HL-60/S4 treated with retinoic acid at 250 ng/mL for 4 days and 3 days (cell line): ENCODE results near the gene OBSL1.

Experiments
- in situ Hi-C: fragments of 300-500 bp; cut with MboI; formaldehyde crosslinking; loops from 2 replicates; pipeline ENCODE4 v1.7.0; 2022; ENCODE audit warnings: low sequenced_read_pairs

OBSL1 gene

DNA sequence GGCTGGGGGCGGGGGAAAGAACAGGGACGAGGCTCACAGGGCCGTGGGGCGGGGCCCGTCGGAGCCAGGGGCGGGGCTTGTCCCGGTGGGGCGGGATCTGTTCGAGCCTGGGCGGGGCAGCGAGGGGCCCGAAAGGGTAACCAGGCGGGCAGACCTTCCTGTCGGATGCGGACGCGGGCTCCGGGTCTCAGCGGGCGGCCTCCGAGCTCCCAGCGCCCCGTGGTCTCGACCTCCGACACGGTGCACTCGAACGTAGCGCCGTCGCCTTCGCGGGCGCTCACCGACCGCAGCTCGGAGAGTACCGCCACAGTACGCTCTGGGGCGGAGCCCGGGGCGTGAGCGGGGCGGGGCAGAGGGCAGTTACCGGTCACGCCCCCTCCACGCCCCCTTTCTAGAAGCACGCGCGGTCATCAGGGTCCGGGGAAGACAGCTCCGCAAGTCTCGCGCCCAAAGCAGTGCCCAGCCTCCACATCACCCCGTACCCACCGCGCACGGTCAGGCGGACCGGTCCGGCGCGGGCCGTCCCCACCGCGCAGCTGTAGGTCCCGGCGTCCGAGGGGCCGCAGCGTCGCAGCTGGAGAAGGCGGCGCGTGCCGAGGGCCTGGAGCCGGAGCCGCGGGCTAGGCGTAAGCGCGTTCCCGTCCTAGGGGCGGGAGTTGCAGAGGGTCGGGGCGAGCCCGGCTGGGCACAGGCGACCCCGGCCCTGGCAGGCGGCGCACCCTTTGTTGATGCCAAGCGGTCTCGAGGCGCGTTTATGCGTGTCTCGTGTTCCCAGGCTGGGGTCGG, 18.8 kb downstream of the OBSL1 start:
- in situ Hi-C loops, result no loop called here

DNA sequence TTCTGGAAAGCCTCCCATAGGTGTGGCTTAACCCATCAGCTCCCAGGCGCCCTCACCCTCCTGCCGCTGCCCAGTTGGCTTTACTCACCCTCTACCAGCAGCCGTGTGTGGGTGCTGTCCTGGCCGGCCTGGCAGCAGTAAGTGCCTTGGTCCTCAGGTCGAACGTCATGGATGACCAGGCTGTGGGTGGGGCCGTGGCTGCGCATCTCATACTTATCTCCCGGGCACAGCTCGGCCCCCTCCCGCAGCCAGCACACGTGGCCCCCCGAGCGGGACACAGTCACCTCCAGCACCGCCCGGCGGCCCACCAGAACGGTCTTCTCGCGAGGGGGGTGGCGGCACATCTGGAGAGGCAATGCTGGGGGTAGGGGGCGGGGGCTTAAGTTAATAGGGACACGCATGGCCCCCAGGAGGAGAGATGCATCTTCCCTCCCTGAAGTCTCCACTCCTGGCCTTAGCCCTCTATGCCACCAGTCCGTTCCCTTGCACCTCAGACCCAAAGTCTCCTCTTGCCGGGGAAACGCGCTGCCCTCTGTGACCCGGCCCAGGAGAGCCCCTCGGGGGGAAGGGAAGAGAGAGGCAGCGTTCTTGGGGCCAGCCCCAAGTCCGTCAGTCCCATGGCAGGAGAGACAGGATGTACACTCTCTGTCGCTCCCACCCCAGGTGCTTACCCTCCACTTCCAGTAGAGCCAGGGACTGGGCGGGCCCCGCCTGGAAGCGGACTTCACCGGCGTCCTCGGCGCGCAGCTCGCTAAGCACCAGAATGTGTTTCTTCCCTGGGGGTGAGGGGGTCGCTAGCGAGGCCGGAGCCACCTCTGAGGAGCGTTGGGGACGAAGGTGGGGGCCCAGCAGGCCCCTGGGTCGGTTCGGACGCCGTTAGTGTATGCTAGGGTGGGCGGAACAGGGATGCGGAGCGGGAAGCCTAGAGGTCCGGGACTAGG, 19.6 kb downstream of the OBSL1 start:
- in situ Hi-C loops, result no loop called here

DNA sequence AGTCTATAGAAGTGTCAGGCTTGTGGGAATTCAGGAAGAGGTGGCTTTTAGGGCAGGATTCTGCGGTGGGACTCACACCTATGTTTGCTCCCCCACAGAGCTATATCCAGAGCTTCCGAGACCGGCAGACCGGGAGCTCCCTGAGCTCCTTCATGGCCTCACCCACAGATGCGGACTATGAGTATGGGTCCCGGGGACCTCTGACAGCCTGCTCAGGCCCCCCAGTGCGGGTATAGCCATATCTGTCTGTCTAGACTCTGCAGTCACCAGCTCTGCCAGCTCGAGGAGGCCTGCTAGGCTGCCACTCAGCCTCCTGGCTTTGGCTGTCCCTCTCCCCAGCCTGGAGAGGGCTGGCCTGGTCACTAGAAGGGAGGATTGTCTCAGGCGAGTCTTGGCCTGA, 21.7 kb downstream of the OBSL1 start:
- in situ Hi-C loops, result no loop called here

DNA sequence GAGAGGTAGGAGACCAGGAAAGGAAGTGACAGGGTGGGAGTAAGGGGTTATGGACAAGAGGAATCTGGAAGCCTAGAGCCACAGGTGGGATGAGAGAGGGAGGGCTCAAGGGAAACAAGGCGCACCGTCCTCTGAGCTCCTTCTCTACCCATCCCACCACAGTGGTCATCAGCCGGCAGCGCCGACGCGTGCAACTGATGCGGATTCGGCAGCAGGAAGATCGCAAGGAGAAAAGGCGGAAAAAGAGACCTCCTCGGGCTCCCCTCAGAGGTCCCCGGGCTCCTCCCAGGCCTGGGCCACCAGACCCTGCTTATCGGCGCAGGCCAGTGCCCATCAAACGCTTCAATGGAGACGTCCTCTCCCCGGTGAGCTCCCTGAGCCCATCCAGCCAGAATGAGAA, 22.3 kb downstream of the OBSL1 start:
- in situ Hi-C loops, result no loop called here

DNA sequence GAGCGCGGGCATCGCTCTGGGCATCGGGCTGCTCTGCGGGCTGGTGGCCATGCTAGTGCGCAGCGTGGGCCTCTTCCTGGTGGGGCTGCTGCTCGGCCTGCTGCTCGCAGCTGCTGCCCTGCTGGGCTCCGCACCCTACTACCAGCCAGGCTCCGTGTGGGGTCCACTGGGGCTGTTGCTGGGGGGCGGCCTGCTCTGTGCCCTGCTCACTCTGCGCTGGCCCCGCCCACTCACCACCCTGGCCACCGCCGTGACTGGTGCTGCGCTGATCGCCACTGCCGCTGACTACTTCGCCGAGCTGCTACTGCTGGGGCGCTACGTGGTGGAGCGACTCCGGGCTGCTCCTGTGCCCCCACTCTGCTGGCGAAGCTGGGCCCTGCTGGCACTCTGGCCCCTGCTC, 23.7 kb downstream of the OBSL1 start:
- in situ Hi-C loops, result no loop called here

DNA sequence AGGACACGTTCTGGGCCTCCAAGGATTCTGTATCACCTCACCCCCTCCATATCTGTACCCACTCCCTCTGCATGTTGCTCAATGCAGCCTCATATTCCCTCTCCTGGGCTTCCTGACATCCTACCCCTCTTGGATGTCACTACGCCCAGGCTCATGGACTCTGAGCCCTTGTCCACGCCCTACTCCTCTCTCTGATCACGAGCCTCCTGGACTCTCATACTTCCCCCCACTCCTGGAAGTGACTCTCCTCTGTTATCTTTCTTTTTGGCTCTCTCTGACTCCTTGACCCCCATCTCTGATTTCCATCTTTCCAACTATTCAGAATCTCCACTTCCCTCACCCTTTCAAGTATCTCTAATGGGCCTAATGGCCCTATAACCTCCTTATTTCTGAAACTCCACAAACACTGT, 25.4 kb downstream of the OBSL1 start:
- in situ Hi-C loops, result no loop called here

DNA sequence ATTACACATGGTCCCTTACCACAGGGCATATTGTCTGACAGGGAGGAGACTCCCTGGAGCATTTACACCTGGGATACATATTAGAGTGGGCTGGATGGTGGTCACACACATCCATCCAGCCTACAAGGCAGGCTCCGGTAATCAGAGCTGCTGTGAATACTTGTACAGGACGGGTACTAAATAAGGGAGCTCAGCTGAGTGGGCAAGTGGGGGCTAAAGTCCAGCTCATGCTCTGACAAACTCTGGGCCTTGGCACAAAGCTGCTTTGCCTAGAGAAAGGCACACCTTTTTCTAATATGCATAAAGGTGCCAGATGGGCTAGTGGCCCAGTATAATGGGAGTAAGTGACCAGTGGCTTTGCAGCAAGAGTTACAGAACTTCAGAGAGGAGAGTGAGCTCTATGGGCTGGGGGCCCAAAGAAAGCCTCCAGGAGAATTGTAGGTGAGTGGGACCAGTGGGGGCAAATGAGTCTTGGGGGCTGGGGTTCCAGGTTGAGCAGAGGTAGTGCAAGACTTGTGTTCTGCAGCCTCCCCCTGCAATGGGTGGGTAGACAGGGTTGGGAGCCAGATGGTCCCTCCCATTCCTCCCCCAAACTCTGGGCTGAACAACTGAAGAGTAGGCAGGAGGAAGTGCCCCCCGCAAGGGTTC, 25.9 kb downstream of the OBSL1 start:
- in situ Hi-C loops, result no loop called here

DNA sequence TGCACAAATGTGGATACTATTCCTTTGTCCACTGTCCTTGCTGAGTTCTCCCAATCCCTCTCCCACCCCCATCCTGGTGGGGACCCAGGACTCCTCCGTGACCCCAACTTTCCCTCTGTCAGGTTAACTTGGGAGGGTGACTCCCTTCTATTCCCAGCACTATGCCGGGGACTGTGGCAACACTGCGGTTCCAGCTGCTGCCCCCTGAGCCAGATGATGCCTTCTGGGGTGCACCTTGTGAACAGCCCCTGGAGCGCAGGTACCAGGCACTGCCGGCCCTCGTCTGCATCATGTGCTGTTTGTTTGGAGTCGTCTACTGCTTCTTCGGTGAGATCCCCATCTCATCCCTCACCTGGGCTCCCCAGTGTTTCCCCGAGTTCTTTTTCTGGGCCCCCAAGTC, 26.8 kb downstream of the OBSL1 start:
- in situ Hi-C loops, result no loop called here

DNA sequence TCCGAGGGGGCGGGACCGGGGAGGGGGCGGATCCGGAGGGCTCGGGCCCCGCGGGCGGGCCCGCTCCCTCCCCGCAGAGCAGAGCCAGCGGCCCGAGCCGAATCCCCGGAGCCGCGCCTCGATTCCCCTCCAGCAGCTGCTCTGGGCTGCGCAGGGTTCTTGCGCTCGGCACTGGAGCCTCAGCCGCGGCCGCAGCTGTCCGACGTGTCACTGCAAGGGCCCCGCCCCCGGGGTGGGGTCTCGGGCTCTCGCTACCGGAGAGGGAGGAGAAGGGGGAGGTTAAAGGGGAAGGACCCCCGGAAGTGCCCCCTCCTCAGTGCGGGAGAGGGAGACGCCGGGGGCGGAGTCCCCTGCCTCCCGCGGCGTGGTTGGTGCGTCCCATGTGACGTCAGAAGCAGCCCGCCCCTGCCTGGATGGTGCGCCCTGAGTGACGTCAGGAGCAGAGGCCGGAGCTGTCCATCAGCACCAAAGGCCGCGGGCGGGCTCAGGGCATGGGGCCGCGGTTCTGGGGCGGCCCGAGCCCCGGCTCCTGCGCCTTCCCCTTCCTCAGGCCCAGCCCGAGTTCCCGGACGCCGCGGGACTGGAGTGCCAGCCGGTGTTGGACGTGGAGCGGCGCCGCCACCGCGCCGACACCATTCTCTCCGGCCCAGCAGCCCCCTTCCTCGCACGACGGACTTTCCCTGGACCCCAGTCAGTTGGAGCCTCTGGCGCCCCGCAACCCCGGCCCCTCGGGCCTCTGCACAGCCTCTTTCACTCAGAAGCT, 27.6 kb downstream of the OBSL1 start, which contains the start of the genes CHPF and TMEM198:
TSS of gene CHPF (minus strand) at position 214 of the 763 bp plus-strand sequence. CDS start 271 bp downstream, outside the sequence.
TSS of gene TMEM198 (plus strand) at position 433 of the 763 bp plus-strand sequence. CDS start 700 bp downstream, outside the sequence.
- in situ Hi-C loops, result no loop called here

DNA sequence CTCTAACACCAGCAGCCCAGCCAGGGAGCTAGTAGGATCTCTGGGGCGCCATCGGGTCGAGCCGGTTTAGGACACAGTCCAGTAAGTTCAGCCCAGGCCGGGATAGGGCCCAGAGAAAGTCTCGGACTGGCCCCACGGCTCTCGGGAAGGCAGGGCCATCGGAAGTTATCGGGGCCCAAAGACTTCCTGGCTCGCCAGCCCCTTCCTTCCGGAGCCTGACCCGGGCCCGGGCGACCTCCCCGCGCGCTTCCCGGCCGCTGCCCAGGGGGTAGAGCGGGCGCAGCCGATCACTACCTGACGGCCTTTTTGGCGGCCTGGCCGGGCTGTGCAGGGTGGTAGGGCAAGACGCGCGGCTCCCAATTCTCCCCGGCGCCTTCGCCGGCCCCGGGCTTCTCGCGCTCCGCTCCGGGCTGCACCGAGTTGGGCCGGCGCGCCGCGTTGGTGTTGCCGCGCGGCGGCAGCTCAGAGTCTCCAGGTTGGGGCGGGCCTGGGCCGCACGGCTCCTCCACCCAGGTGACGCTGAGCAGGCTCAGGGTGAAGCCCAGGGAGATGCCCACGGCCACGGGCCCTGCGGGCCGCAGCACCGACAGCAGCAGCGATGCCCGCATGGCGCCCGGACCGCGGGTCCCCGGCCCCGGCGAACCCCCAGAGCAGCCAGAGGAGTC, 28.3 kb downstream of the OBSL1 start:
- in situ Hi-C loops, result no loop called here

DNA sequence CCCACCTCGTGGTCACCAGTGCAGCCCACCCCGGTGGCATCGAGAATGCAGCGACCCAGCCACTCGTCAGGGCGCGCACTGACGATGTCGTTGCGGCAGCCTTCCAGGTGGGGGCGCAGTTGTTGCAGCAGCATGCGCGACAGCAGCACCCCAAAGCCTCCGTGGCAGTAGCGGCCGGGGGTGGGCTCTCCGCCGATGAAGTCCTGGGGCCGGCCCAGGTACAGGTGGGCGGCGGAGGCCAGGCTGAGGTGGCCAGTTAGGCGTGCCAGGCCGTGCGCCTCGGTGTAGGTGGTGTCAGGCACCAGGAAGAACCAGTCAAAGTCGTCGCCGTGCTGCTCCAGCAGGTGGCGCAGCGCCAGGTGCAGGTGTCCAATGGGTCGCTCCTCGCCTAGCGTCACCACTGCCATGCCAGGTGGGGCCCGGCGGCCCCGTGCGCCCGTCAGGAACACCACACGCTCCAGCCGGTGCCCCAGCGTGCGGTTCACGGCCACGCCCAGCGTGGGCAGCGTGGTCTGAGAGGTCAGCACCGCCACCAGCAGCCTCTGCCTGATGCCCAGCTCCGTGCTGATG, 29.6 kb downstream of the OBSL1 start:
- in situ Hi-C loops, result no loop called here

DNA sequence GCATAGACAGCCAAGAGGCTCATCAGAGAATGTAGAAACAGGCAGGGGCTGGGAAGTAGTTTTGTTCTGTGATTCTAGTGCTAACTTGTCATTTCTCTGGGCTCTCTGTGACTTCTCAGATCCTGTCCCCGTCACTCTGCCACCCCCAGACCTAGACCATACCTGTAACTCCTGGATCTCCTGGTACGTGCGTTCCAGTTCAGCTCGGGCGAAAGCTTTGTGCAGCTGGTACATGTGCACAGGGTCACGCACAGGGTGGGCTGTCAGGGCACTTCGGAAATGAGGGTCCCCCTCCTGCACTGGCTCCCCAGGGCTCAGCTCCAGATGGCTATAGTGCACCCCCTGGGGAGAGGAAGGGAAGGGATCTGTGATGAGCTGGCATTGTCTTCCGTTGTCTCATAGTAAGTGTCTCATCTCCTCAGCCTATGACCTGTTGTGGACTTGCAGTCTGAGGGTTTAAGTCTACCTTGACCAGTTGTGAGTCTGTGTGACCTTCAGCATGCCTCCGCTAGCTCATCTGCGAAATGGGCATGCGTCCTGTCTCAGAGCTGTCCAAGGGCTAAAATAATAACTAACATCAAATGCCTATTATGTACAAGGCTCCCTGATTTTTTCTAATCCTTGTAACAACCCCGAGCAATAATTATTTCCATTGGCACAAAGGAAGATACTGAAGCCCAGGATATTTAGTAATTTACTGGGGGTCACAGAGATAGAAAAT, 30.4 kb downstream of the OBSL1 start:
- in situ Hi-C loops, result no loop called here

DNA sequence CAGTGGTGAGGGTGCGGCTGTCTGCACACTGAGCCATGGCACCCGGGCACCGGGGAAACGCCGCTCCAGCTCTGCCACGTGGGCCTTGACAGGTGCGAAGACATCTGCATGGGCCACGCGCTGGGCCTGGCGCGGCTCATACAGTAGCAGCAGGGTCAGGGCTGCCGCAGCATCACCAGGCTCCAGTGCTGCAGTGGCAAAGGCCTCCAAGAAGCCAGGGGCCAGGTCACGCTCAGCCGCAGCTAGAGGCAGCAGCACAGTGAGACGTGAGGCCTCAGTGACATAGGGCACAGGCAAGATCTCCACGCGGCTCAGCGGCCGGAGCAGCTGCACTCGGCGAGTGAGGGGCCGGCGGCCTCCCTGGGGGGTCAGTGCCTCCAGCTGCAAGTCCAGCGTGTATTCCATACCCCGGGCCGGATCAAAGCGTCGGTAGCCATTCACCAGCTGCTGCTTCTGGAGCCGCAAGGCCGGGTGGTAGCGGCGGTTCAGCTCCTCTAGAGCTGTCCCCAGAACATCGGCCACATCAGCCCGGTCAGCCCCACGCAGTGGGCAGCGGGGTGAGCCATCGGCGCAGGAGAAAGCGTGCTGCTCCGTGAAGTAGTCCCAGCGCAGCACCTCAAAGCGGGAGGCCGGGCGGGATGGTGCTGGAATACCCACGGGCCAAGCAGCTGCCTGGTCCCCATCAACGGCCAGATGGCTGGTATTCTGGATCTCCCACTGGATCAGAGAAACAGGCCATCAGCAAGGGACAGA, 31.2 kb downstream of the OBSL1 start:
- in situ Hi-C loops, result no loop called here

DNA sequence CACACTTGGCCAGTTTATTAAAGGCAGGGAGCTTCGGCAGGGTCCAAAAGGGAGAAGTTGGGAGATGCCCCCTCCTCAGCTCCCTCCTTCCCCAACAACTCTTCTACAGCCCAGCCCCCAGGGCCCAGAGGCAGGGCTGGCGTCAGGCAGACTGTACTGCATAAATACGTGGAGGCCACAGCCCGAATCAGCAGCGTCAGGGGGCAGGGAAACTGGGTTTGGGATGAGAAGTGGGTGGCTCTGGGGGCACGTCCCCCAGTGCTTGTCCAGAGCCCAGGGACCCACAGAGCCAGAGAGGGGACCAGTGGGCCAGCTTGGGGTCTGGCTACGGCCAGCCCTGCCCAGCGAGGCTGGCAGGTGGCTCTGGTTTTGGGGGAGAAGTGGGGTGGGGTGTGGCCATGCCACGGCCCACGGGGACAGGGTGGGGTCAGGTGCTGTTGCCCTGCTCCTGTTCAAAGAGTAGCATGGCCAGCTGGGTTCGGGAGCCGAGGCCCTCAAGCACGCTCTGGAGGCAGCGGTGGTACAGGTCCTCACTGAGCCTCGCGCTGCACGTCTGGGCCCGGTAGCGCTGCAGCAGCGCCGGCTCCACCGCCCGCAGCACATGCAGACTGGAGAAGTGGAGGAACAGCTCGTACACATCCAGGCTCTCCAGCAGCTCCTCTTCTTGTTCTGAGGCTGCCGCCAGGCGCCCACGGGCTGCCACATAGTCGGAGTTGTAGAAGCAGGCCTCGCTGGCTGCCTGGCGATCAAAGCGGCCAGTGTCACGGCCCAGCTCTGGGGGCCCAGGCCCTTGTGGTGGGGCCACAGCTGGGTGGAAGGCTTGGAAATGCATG, 32.2 kb downstream of the OBSL1 start:
- in situ Hi-C loops, result no loop called here

DNA sequence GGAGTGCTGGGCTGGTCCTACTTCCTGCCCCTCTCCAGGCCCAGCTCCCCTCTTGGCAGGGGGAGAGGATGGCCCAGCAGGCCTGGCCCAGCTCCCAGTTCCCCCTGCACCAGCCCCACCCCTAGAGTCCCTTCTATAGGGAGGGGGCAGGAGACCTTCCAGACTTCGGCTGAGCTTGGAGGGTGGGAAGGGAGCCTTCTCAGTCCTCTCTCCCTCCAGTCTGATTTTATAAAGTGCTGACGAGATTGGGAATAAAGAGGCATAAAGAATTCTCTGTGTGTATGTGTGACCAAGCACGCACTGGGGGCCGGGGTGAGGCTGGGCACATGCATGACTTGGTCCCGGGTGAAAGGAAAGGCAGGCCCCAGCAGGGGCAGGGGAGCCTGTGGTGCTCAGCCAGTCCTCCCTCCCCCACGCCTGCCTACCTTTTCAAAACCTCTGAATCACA, 32.8 kb downstream of the OBSL1 start:
- in situ Hi-C loops, result no loop called here

DNA sequence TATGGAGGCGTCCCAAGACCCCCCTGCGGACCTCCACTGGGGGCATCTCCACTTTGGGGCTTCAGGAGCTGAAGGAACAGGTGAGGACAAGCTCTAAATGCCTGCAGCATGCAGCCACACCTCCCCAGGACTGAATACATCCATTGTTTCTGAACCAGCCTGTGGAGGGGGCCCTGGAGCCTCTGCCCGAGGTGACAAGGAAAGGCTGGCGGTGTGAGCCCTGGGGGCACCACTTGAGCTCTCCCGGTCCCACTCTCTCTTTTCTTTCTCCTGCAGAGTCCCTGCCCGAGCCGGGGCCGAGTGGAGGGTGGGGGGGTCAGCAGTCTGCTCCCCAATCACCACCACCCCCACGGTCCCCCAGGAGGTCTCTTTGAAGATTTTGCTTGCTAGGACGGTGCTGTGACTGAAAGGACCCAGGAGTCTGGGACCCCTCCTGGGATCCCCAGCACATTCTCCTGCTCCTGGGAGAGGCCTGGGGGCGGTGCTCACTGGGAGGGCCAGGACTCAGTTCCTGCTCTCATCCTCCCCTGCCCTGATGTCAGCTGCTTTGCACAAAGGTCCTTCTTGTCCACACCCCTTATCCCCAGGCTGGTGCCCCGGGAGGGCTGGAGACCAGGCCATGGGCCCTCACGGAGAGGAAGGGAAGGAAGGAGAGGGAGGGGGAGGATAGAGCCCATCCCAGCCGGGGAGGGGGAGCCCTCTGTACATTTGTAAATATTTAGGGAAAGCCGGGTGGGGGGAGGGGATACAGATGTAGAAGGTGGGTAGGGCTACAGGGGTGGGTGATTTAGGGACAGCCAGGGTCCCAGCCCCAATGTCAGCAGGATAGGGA, 33.5 kb downstream of the OBSL1 start:
- in situ Hi-C loops, result no loop called here
